Stomach (tissue), 9 donors: ENCODE data around the gene KRT1. TPM values are rescaled to one million over a fixed set of nuclear protein-coding genes. Genes with fewer than 3 reads are reported as not detected.

Source experiments
- DNase-seq, 2 donors: peaks; one replicate each; pipeline versions ENCODE4 v3.0.0 to v3.0.0-alpha.2; 2013 to 2019
- H3K27ac ChIP-seq, 5 donors: fragments of 200-600 bp in 4 of 5; sonication (generic) in 4 of 5; one replicate each; pipeline ENCODE4 v1.5.1; 2013 to 2019; ENCODE audit warnings: mild to moderate bottlenecking in 1 of 5, moderate library complexity in 1 of 5
- H3K27me3 ChIP-seq, 3 donors: fragments of 200-600 bp; sonication (generic); one replicate each; pipeline ENCODE4 v1.5.1; 2017 to 2019; ENCODE audit warnings: mixed run types in 1 of 3
- H3K36me3 ChIP-seq, 4 donors: fragments of 200-600 bp; sonication (generic); 1 replicate in 3 of 4; 2 replicates in 1 of 4; pipeline ENCODE4 v1.5.1; 2016 to 2019
- H3K4me1 ChIP-seq, 4 donors: fragments of 200-600 bp; sonication (generic); one replicate each; pipeline ENCODE4 v1.5.1; 2016 to 2019
- H3K4me3 ChIP-seq, 4 donors: fragments of 200-600 bp; sonication (generic) in 3 of 4; one replicate each; pipeline ENCODE4 v1.5.1; 2016 to 2019; ENCODE audit warnings: mild to moderate bottlenecking in 1 of 4
- H3K9me3 ChIP-seq, 4 donors: fragments of 200-600 bp; sonication (generic); one replicate each; pipeline ENCODE4 v1.5.1; 2016 to 2019
- EP300 ChIP-seq: sonication (generic); formaldehyde crosslinking; IDR thresholded peaks from one replicate; pipeline ENCODE4 v1.6.1; 2017; ENCODE audit warnings: antibody characterized with exemption
- POLR2A ChIP-seq, 4 donors: fragments of 450-650 bp; IDR thresholded peaks; one replicate each; pipeline ENCODE4 v1.6.1; 2016; ENCODE audit warnings: antibody characterized with exemption in 4 of 4, control low read depth in 2 of 4, mild to moderate bottlenecking in 1 of 4, moderate library complexity in 1 of 4
- POLR2AphosphoS5 ChIP-seq, 3 donors: sonication (generic); formaldehyde crosslinking; IDR thresholded peaks; one replicate each; pipeline ENCODE4 v1.6.1; 2016; ENCODE audit warnings: antibody characterized with exemption in 3 of 3
- WGBS, 5 donors: extraction: QIAGEN DNeasy Blood & Tissue Kit in 3 of 5; methylation state at CpG; one replicate each; pipeline versions ENCODE4 v1.1.5 to v1.1.7; 2013 to 2018; 5-methylcytosine and 5-hydroxymethylcytosine counted together
- intact Hi-C: fragments of 100-400 bp; cut with DNase I; formaldehyde crosslinking; loops from one replicate; pipeline ENCODE4 v1.15.1; 2023; ENCODE audit warnings: low total_unique reads
- polyA plus RNA-seq, 3 donors: library from polyadenylated mRNA; stranded (reverse); fragments of 200-250 nt; gene quantifications; one replicate each; pipeline ENCODE4 v1.2.3, GENCODE V29; 2013
- total RNA-seq, 5 donors: library from RNA; depleted of rRNA; stranded (reverse); fragments of >200 nt; gene quantifications; one replicate each; pipeline versions ENCODE4 v1.1.0 to v1.2.3, GENCODE V29; 2014 to 2016
- TF ChIP-seq, protein P1 (sequence below), 7 experiments: fragments of 450-650 bp in 4 of 7; fragments of 200-600 bp in 3 of 7; sonication (generic) in 3 of 7; IDR thresholded peaks; one replicate each; pipeline ENCODE4 v1.5.1; 2016 to 2019; ENCODE audit warnings: antibody characterized with exemption in 7 of 7, control low read depth in 2 of 7, mild to moderate bottlenecking in 1 of 7
- donor health status: healthy with polysubstance abuse.
- donor health status: Bipolar disorder and iron deficiency.
- donor health status: healthy.

Gene KRT1
- total and polyA plus RNA-seq, 8 donors = 0.37 to 27.8 (median 7.6) TPM; not detected in 5

DNA sequence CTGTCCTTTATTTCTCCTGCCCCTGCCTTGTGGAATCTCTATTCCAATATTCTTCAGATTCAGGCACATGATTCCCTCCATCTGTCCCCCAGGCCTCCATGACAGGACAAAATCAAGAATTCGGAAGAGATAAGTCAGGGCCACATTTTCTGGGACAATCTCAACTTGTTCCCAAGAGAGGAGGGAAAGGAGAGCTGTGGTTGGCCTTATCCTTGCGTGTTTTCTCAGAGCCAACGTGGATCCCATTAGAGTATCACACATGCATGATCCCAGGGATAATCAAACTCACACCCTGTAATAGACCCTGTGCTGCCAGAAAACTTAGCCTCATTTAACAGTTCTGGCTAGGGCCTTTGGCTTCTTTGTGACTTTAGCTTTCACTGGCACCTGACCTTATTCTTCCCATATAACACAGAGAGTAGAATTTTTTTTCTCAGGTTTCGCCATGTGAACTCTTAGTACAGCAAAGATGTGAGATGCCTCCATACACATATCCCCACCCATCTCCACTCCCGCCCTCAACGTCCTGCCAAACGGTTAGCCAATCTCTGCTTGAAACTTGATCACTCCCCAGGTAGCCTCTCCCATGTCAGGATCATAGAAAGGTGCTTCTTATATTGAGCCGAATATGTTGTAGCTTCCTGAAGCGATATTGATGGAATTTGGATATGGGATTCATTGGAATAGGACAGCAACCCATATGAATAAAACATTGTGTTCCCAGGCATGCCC is 6.7 kb upstream of the KRT1 start:
- intact Hi-C loops = no loop called here

DNA sequence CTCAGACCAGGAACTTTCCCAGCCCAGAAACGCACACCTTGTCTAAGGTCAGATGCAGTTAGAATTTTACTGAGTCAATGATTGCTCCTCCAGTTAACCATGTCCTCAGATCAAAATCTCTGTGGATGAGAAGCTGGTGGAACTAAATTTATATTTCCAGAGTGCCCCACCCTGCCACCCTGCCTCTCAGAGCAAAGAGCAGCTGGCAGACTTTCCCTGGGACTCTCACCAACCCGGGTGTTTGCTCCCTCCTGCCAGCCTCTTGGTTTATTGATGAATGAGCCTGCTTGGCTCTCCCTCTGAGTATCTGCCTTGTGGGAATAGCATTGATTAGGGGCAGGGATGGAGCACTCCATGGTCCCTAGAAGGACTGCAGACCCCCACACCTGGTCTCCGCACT is 5.9 kb upstream of the KRT1 start:
- WGBS, 5 donors = 68 to 74% (median 72%) methylated on average over 3 of the region's 3 CpGs
- intact Hi-C loops = no loop called here
- no peaks in the 10 kb centered on the region for H3K36me3 ChIP-seq
- H3K4me3 ChIP-seq = no peak overlapping the region
- no peaks in the 10 kb centered on the region for H3K9me3 ChIP-seq
- no peak for DNase-seq
- no peak overlapping the region for H3K27ac ChIP-seq
- peaks cover 0 to 66% (median 42%) of the 10 kb centered on the region in 3 donors for H3K27me3 ChIP-seq
- peaks cover 4 to 14% (median 8%) of the 10 kb centered on the region in 4 donors for H3K4me1 ChIP-seq
- TF ChIP-seq POLR2AphosphoS5 (IDR thresholded peaks at IDR 0.05) (no peak), EP300 (no peak)

More for the DNA sequence above, 6.7 kb upstream of the KRT1 start:
- Histone ChIP-seq H3K27me3 (peaks cover 0 to 75% (median 51%) of the 10 kb centered on the region in 3 donors), H3K4me1 (peaks cover 7 to 19% (median 14%) of the 10 kb centered on the region in 4 donors), H3K4me3 (no peak overlapping the region), H3K27ac (no peak overlapping the region), H3K36me3 (no peaks in the 10 kb centered on the region), H3K9me3 (no peaks in the 10 kb centered on the region)
- WGBS, 5 donors = 61 to 76% (median 71%) methylated on average over 9 of the region's 9 CpGs
- no peak for DNase-seq
- no peak for TF ChIP-seq EP300
- TF ChIP-seq, protein P1, sequence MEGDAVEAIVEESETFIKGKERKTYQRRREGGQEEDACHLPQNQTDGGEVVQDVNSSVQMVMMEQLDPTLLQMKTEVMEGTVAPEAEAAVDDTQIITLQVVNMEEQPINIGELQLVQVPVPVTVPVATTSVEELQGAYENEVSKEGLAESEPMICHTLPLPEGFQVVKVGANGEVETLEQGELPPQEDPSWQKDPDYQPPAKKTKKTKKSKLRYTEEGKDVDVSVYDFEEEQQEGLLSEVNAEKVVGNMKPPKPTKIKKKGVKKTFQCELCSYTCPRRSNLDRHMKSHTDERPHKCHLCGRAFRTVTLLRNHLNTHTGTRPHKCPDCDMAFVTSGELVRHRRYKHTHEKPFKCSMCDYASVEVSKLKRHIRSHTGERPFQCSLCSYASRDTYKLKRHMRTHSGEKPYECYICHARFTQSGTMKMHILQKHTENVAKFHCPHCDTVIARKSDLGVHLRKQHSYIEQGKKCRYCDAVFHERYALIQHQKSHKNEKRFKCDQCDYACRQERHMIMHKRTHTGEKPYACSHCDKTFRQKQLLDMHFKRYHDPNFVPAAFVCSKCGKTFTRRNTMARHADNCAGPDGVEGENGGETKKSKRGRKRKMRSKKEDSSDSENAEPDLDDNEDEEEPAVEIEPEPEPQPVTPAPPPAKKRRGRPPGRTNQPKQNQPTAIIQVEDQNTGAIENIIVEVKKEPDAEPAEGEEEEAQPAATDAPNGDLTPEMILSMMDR (IDR thresholded peaks at IDR 0.05) = no peak
- no peak for TF ChIP-seq POLR2A (IDR thresholded peaks at IDR 0.05)
- no peak for TF ChIP-seq POLR2AphosphoS5 (IDR thresholded peaks at IDR 0.05)

DNA sequence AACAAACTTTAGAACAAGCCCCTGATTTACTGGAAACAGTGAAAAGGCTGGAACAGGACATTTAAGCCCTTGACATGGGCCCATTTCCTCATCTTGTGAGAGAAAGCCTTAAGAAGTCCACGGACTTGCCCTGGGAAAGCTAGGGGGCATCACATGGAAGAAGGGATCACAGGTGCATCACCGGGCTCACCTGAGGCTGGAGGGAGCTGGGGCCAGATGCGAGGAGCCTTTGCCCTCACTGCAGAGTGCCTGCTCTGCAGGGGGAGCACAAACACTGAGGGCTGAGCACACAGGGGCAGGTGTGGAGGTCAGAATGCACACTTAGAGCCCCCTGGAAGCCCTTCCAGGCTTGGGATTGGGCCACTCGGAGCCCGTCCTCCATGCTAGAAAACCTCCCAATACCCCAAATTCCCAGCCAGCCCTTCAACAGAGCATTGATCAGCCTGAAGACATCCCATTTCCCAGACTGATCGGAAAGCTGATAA is 5.2 kb upstream of the KRT1 start:
- intact Hi-C loops = no loop called here
- H3K4me3 ChIP-seq = no peak overlapping the region
- no peaks in the 10 kb centered on the region for H3K9me3 ChIP-seq
- no peak overlapping the region for H3K27ac ChIP-seq
- peaks cover 0 to 8% (median 1%) of the 10 kb centered on the region in 4 donors for H3K4me1 ChIP-seq
- TF ChIP-seq, protein P1 (IDR thresholded peaks at IDR 0.05) = no peak
- no peak for TF ChIP-seq POLR2A (IDR thresholded peaks at IDR 0.05)
- no peak for TF ChIP-seq EP300
- TF ChIP-seq POLR2AphosphoS5 (IDR thresholded peaks at IDR 0.05) = no peak
- H3K27me3 ChIP-seq = peaks cover 0 to 60% (median 36%) of the 10 kb centered on the region in 3 donors
- H3K36me3 ChIP-seq = no peaks in the 10 kb centered on the region
- DNase-seq = no peak
- 56 to 74% (median 71%) methylated on average over 6 of the region's 6 CpGs for WGBS, 5 donors

DNA sequence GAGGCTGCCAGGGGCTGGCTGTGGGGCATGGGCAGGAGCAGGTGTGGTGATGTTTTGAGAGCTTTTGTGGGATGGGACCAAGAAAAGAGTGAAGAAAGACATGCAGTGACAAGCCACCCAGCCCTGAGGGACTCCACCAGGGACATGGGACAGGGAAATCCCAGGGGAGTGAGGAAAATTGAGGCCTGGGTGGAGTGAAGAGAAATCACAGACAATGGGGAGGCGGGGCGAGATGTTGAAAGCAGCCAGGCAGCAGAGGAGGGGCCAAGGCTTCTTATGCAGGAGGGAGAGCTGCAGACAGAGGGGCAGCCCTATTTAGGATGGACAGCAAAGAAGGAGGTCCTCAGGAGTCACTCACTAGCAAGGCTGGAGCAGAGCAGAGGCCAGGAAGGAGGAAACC is 4.2 kb upstream of the KRT1 start:
- no peaks in the 10 kb centered on the region for H3K9me3 ChIP-seq
- H3K27ac ChIP-seq = no peak overlapping the region
- intact Hi-C loops = no loop called here
- peaks cover 0 to 59% (median 27%) of the 10 kb centered on the region in 3 donors for H3K27me3 ChIP-seq
- H3K36me3 ChIP-seq = no peaks in the 10 kb centered on the region
- 56 to 82% (median 74%) methylated on average over 2 of the region's 2 CpGs for WGBS, 5 donors
- DNase-seq = no peak
- H3K4me1 ChIP-seq = no peaks in the 10 kb centered on the region
- TF ChIP-seq, protein P1 (IDR thresholded peaks at IDR 0.05) = no peak
- TF ChIP-seq POLR2AphosphoS5 (IDR thresholded peaks at IDR 0.05) = no peak
- TF ChIP-seq POLR2A (IDR thresholded peaks at IDR 0.05) = no peak
- TF ChIP-seq EP300 = no peak
- H3K4me3 ChIP-seq = no peak overlapping the region
